GF-D8 (cell line): ENCODE measurements around the gene ATP2C2.

Experiments
- DNase-seq: peaks from one replicate; lab custom pipeline; 2025; lab: John Stamatoyannopoulos, UW

ATP2C2 gene

GRCh38 chr16:84497418-84498222 lies 129.3 kb downstream of the ATP2C2 start:
- DNase-seq: no peak

- no peak for DNase-seq
These were observed 129.9 kb downstream of the ATP2C2 start for GRCh38 chr16:84498223-84498610.

GRCh38 chr16:84498859-84499620 lies 130.7 kb downstream of the ATP2C2 start:
- DNase-seq: no peak

- no peak for DNase-seq
These were observed 131.3 kb downstream of the ATP2C2 start for GRCh38 chr16:84499638-84500037.

- no peak for DNase-seq
These were observed 132.2 kb downstream of the ATP2C2 start for GRCh38 chr16:84500531-84500930.

DNA sequence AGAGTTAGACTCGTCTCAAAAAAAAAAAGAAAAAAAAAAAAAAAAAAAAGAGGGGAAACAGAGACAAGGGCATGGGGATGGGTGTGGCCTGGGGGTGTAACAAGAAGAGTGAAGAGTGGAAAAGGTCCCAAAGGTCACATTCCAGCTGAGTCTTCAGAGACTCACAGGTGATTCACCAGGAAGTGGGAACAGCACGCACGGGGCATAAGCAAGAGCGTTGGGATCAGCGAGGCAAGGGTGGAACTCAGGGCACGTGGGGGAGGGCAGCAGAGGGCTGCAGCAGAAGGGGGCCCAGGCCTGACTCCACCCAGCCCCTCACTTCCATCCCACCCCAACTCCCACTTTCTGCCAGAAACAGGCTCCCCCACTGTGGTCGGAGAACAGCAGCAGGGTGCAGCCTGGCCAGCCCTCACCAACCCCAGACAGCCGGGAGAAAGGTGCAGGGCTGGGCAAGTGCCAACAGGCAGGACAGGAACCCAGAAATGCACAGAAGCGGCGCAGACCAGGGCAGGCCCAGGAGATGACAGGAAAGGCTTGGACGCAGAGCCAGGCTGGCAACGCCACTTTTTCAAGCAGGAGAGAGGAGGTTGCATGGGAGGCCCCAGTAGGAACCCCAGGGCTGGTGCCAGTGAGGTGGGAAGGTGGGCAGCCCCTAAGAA lies 132.9 kb downstream of the ATP2C2 start:
- no peak for DNase-seq

GRCh38 chr16:84502075-84502474 lies 133.7 kb downstream of the ATP2C2 start:
- DNase-seq: no peak

GRCh38 chr16:84502581-84502980 lies 134.2 kb downstream of the ATP2C2 start:
- DNase-seq: no peak

DNA sequence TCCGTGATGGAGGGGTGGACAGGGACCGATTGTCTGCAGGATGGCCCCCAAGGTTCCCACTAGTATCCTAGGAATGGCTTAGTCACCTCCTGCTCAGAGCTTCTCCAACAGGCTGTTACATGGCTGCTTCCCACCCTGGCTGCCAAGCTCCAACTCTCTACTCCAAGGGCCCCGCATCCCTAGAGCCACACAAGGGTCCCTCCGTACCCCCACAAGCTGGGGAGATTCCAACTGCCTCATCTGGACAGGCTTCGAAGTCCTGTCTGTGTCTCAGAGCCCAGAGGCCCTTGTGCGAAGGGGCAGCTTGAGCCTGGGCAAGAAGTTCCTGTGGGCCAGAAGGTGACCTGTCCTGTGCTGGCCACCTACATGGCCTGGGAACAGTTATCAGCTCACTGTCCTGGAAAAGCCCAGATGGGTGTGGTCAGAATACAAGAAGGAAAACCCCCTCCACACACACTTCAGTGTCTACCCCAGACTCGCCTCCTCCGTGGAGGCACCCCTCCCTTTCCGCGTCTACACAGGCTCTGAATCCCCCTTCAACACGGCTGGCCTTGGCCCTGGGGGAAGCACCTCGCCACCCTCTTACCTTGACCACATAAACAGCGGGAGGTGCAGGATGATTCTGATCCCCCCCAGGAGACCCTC lies 135.5 kb downstream of the ATP2C2 start:
- no peak for DNase-seq

GRCh38 chr16:84504420-84505248 lies 136.3 kb downstream of the ATP2C2 start, which contains the start of gene MEAK7:
Gene MEAK7 (minus strand): TSS chr16:84504659. CDS start chr16:84498086, 6,573 bp downstream.
- DNase-seq: peak; percentile 87

GRCh38 chr16:84505249-84506187 lies 137.2 kb downstream of the ATP2C2 start:
- no peak for DNase-seq

DNA sequence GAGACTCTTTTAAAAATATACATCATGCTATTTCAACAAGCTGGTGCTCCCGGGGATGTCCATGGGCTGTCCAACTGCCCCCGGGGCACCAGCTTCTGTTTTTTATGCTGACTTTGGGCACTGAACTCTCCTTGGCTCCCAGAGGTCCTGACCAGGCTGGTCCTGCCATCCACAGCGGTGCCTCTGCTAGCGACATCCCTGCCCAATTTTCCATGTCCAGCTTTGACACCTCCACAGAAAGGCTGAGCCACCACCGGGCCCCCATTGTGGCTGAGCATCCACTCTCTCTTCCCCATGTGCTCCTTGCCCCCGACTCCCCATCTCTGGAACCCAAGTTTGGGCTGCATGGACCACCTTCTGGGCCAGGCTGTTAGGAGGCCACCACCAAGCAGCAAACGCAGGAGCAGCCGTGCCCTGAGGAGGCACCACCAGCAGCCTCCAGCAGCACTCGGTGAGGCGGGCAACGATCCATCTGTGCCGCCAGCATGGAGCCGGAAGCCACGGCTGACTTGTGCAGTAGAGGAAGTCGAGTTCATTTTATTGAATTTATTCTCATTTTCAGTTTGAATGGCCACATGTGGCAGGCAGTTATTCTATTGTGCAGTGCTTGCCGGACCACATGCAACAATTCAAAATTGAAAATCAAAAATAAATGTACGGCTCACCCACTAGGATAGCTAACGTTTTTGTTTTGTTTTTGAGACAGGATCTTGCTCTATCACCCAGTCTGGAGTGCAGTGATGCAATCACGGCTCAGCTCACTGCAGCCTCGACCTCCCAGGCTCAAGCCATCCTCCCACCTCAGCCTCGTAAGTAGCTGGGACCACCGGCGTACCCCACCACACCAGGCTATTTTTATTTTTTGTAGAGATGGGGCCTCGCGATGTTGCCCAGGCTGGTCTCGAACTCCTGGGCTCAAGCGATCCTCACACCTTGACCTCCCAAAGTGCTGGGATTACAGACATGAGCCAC lies 139.0 kb downstream of the ATP2C2 start:
- DNase-seq: peak; percentile 19

DNA sequence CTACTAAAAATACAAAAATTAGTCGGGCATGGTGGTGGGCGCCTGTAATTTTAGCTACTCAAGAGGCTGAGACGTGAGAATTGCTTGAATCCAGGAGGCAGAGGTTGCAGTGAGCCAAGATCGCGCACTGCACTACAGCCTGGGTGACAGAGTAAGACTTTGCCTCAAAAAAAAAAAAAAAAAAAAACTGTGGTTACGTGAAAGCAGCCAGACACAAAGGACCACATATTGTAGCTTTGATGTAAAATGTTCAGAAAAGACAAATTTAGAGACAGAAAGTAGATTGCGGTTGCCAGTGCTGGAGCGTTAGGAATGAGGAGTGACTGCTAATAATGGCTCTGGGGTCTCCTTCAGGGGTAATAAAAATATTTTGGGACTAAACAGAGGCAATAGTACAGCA lies 140.2 kb downstream of the ATP2C2 start:
- DNase-seq: no peak

DNA sequence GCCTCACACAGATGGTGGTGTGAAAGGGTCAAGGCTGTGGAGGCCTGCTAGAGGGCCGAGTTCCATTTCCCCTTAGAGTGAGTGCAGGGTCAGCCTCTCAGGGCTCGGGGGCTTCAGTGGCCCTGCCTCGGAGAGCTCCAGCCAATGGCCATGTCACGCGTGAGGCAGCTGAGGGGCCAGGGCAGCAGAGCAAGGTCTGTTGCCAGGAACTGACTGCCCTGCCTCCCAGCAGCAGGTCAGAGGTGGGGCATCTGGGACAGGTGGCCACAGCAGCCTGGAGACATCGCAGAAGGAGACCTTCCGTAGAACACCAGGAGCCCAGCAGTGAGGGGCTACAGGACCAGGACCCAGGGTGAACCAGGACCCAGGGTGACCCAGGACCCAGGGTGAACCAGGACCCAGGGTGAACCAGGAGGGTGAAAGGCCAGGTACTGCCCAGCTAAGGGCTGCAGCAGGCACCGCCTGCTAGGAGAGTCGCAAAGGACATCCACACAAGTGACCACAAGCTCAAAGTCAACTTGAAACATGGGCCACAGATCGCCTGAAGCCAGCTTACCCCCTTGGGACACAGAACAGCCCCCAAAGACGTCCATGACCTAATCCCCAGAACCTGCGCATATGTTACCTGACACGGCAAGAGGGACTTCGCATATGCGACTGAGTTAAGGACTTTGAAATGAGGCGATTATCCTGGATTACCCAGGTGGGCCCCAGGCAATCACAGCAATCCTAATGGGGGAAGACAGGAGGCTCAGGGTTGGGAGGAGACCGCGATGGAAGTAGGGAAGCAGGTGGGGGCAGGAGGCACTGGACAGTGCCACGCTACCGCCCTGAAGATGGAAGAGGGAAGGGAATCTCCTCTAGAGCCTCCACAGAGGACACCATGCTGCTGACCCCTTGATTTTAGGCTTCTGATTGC lies 141.0 kb downstream of the ATP2C2 start:
- no peak for DNase-seq

DNA sequence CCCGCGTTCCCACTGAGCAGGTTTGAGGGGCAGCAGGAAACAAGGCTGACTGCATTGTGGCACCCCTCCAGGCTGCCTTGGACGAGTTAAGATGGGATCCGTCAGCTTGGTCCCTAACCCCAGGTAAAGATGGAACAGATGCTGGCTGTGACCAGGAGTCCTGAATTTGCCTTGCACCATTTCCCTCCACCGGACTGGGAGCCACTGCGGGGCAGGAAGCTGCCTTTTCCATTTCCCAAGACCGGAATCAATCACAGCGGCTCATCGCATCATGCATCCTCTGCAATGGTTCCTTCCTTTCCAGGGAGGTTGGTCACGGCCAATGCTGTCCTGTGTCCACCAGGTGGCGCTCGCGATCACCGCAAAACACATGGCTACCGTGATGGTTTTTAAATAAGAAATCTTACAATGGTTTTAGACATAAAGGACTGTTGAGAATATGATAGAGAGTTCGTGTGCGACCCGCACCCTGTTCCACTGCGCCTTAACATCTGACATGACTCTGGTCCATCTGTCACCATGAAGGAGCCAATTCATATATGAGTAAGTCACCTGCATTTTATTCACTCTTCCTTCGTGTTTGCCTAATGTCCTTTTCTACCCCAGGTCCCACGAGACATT lies 143.0 kb downstream of the ATP2C2 start:
- peak; percentile 42 for DNase-seq

DNA sequence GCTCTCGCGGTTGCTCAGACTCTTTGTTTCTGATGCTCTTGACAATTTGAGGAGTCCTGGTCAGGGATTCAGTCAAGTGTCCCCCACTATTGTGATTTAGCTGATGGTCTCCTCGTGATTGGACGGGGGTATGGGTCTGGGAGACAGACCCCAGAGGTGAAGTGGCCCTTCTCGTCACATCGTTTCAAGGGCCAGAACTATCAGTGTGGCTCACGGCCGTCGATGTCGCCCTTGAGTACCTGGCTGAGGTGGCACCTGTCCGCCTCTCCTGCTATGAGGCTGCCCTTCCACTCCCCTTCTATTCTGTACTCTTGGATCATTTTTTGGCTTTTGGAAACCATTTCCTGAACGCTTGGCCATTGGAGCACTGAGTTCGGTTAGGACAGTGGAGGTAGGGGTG lies 143.5 kb downstream of the ATP2C2 start:
- DNase-seq: no peak

- DNase-seq: no peak
These were observed 144.8 kb downstream of the ATP2C2 start for GRCh38 chr16:84513123-84513522.
